ENCODE measurements around the gene ZBTB49.

The ZBTB49 gene

GRCh38 chr4:4358093-4358854, 68.2 kb downstream of the ZBTB49 start:
- DNase-seq (ENCODE audit: low read depth in 2 of 2): no peak

- no peak for DNase-seq (ENCODE audit: low read depth in 2 of 2)
Measured at GRCh38 chr4:4361883-4362282, 71.8 kb downstream of the ZBTB49 start.

GRCh38 chr4:4362991-4363697, 73.1 kb downstream of the ZBTB49 start:
- DNase-seq (ENCODE audit: low read depth in 2 of 2): no peak

- no peak for DNase-seq (ENCODE audit: low read depth in 2 of 2)
Measured at GRCh38 chr4:4364061-4364460, 74.0 kb downstream of the ZBTB49 start.

- DNase-seq (ENCODE audit: low read depth in 2 of 2): no peak
Measured at GRCh38 chr4:4364486-4365208, 74.6 kb downstream of the ZBTB49 start.

GRCh38 chr4:4368809-4369580, 78.9 kb downstream of the ZBTB49 start:
- no peak for DNase-seq (ENCODE audit: low read depth in 2 of 2)

Measured in stimulated activated CD8-positive, alpha-beta memory T cell treated with anti-CD3 and anti-CD28 coated beads, Interleukin-15, amount 100 ng/mL, for 4 hours (primary cell).